ENCODE data around the gene HBEGF.

The HBEGF gene

DNA sequence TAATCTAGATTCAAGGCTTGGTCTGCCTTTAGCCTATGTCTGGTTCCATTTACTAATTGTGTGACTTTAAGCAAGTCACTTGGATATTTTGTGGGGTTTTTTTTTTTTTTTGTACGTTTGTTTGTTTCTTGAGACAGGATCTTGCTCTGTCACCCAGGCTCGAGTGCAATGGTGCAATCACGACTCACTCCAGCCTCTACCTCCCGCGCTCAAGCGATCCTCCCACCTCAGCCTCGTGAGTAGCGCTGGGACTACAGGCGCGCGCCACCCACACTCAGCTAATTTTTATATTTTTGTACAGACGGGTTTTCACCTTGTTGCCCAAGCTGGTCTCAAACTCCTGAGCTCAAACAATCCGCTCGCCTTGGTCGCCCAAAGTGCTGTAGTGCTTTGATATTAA is 42.4 kb downstream of the HBEGF start:
- Mint-ChIP-seq H3K27me3 (peaks cover 10% of the 10 kb centered on the region), H3K27ac (ENCODE audit: low read depth) (no peak overlapping the region), H3K9me3 (no peaks in the 10 kb centered on the region), H3K36me3 (ENCODE audit: insufficient read depth) (peaks cover 12% of the 10 kb centered on the region), H3K4me1 (peaks cover 20% of the 10 kb centered on the region), H3K4me3 (peak overlapping the region; percentile 92)
- no peak for DNase-seq (ENCODE audit: low spot score in 2 of 2)
- ATAC-seq (replicated peaks; ENCODE audit: extremely low read depth, poor library complexity, severe bottlenecking), result no peak

DNA sequence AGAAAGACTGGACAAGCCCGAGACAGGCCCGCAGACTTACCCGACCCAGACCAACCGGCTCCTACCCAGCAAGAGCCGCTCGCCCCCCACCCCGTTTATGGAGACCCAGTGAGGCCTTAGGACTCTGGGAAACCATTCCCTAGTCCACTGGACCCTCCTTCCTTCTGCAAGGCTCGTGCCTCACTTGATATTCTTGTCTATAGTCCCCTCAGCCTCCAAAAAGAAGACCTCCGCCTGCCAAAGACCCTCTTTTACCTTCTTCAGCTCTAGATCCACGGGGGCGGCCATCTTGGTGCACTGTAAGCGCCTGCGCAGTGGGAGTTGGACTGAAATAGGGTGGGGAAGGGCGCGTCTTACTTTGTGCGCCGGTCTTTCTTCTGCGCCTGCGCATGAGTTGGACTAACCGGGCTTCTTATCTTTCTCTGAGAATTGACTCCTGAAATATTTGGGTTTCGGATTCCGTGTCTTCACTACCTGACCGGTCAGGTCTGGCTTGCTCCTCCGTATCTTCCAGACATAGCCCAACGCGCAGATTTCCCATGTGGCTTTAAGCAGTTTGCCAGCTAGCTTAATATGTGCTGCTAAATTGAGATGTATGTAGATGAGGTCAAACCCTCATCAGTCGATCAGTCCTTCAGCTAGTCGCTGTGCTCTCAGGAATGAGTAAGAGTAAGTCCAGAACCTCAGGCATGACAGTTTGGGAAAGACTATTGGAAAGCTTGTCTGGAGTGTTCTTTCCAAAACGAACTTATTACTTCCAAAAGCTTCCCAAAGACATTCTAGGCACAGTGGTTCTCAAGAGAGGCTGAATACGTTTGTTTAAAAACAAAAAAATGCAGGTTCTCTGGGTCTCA is 43.4 kb downstream of the HBEGF start, which contains the start of gene PFDN1:
PFDN1 (minus strand) TSS at position 316 of the 854 bp plus-strand sequence; CDS start at position 288, 28 bp downstream.
- Mint-ChIP-seq H3K9me3 (no peaks in the 10 kb centered on the region), H3K27me3 (peaks cover 10% of the 10 kb centered on the region), H3K27ac (ENCODE audit: low read depth) (peak within 1 kb of the TSS; percentile 95), H3K4me1 (peaks cover 20% of the 10 kb centered on the region), H3K36me3 (ENCODE audit: insufficient read depth) (peaks cover 16% of the 10 kb centered on the region), H3K4me3 (peak within 1 kb of the TSS; percentile 92)
- peak; percentile 97 for ATAC-seq (replicated peaks; ENCODE audit: extremely low read depth, poor library complexity, severe bottlenecking)
- peak; percentile 76 to 82 for DNase-seq (ENCODE audit: low spot score in 2 of 2)

DNA sequence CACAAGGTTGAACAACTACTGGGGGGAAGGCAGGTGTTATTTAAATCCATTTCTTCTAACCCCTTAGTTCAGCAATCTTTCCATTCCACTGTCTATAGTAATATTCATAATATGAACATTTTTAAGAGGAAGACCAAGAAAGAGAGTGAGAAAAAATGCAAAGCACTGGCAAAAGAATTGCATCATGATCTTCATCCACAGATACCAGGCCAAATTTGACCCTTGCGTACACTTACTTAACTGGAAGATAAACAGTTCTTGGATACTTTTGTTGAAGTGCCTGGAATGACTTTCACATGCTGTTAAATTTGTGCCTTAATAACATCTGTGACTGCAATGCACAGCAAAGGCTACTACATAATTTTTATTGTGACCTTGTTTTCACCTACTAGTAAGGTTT is 45.3 kb downstream of the HBEGF start:
- H3K4me1 Mint-ChIP-seq, result peaks cover 33% of the 10 kb centered on the region
- no peak for ATAC-seq (replicated peaks; ENCODE audit: extremely low read depth, poor library complexity, severe bottlenecking)
- no peaks in the 10 kb centered on the region for H3K9me3 Mint-ChIP-seq
- peaks cover 4% of the 10 kb centered on the region for H3K27me3 Mint-ChIP-seq
- H3K36me3 Mint-ChIP-seq (ENCODE audit: insufficient read depth), result peaks cover 21% of the 10 kb centered on the region
- H3K27ac Mint-ChIP-seq (ENCODE audit: low read depth), result no peak overlapping the region
- no peak for DNase-seq (ENCODE audit: low spot score in 2 of 2)
- no peak overlapping the region for H3K4me3 Mint-ChIP-seq

- ATAC-seq (replicated peaks; ENCODE audit: extremely low read depth, poor library complexity, severe bottlenecking) (no peak), DNase-seq (ENCODE audit: low spot score in 2 of 2) (no peak)
- no peaks in the 10 kb centered on the region for H3K9me3 Mint-ChIP-seq
- peaks cover 44% of the 10 kb centered on the region for H3K4me1 Mint-ChIP-seq
- no peak overlapping the region for H3K27ac Mint-ChIP-seq (ENCODE audit: low read depth)
- H3K36me3 Mint-ChIP-seq (ENCODE audit: insufficient read depth), result peaks cover 24% of the 10 kb centered on the region
- H3K4me3 Mint-ChIP-seq, result no peak overlapping the region
- no peaks in the 10 kb centered on the region for H3K27me3 Mint-ChIP-seq
Measured at GRCh38 chr5:140299056-140299455, 47.3 kb downstream of the HBEGF start.

DNA sequence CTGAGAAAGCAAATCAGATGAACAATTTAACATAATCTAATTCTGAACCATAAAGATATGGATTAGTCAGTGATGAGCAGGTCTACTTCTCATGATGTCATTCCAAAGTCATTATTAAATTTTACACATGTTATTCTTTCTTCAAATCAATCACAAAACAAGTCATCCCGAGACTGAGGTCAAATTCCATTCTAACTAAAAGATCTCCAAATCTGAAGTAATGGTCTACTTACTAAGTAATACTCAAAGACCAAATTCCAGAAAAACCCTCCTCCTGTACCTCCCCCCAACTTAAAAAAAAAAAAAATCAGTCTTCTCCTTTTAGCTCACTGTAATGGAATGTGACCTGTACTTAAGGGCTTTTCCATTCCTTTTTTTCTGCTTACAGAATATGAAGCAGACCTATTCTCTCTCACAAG is 48.2 kb downstream of the HBEGF start:
- peaks cover 24% of the 10 kb centered on the region for H3K36me3 Mint-ChIP-seq (ENCODE audit: insufficient read depth)
- ATAC-seq (replicated peaks; ENCODE audit: extremely low read depth, poor library complexity, severe bottlenecking) (no peak), DNase-seq (ENCODE audit: low spot score in 2 of 2) (no peak)
- no peaks in the 10 kb centered on the region for H3K27me3 Mint-ChIP-seq
- no peak overlapping the region for H3K4me3 Mint-ChIP-seq
- peaks cover 41% of the 10 kb centered on the region for H3K4me1 Mint-ChIP-seq
- no peaks in the 10 kb centered on the region for H3K9me3 Mint-ChIP-seq
- H3K27ac Mint-ChIP-seq (ENCODE audit: low read depth), result no peak overlapping the region

GRCh38 chr5:140297283-140297682 is 49.1 kb downstream of the HBEGF start:
- Mint-ChIP-seq H3K36me3 (ENCODE audit: insufficient read depth) (peaks cover 19% of the 10 kb centered on the region), H3K9me3 (no peaks in the 10 kb centered on the region), H3K4me3 (no peak overlapping the region), H3K27ac (ENCODE audit: low read depth) (no peak overlapping the region), H3K4me1 (peaks cover 32% of the 10 kb centered on the region), H3K27me3 (no peaks in the 10 kb centered on the region)
- ATAC-seq (replicated peaks; ENCODE audit: extremely low read depth, poor library complexity, severe bottlenecking), result no peak
- DNase-seq (ENCODE audit: low spot score in 2 of 2), result no peak

- no peak for DNase-seq (ENCODE audit: low spot score in 2 of 2)
- Mint-ChIP-seq H3K9me3 (no peaks in the 10 kb centered on the region), H3K27me3 (no peaks in the 10 kb centered on the region), H3K4me3 (no peak overlapping the region), H3K27ac (ENCODE audit: low read depth) (no peak overlapping the region), H3K4me1 (peaks cover 29% of the 10 kb centered on the region), H3K36me3 (ENCODE audit: insufficient read depth) (peaks cover 19% of the 10 kb centered on the region)
- ATAC-seq (replicated peaks; ENCODE audit: extremely low read depth, poor library complexity, severe bottlenecking), result no peak
Measured at GRCh38 chr5:140296289-140296688, 50.1 kb downstream of the HBEGF start.

DNA sequence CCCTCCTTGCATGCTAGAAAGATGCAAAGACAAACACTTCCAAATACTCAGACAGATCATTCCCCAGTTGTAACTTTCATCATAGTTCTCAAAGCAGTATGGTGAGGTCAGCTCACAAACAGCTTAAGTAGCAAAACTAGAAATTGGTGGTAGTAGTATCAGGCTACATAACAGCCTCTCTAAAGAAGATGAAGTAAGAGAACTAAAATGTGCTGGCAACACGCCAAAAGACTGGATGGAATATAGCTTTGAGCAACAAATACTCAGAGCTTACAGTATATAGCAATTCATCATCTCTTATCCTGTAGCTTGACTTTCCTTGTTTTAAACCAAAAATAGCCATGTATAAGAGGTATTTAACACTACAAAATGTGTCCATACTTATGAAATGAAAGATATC is 51.0 kb downstream of the HBEGF start:
- no peak for DNase-seq (ENCODE audit: low spot score in 2 of 2)
- no peak for ATAC-seq (replicated peaks; ENCODE audit: extremely low read depth, poor library complexity, severe bottlenecking)
- Mint-ChIP-seq H3K4me3 (no peak overlapping the region), H3K36me3 (ENCODE audit: insufficient read depth) (peaks cover 18% of the 10 kb centered on the region), H3K27me3 (no peaks in the 10 kb centered on the region), H3K27ac (ENCODE audit: low read depth) (no peak overlapping the region), H3K4me1 (peaks cover 34% of the 10 kb centered on the region), H3K9me3 (no peaks in the 10 kb centered on the region)

DNA sequence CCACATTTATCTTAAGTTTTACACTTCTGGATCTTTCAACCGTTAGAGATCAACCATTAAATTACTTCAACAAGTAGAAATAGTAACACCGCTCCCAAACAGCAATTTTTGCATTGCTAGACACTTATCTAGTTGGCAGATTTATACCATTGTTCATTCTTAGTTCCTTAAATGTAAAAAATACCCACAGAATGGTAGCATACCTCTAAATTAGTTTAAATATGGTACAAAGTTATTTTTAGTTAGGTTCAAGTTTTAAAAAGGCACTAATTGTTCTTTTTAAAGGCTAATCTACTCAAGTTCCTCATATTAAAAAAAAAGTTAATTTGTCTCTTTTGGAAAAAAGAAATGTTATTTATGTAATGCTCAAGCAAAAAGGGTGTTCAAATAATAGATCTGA is 51.6 kb downstream of the HBEGF start:
- Mint-ChIP-seq H3K27ac (ENCODE audit: low read depth) (no peak overlapping the region), H3K4me3 (no peak overlapping the region), H3K27me3 (no peaks in the 10 kb centered on the region), H3K9me3 (no peaks in the 10 kb centered on the region), H3K36me3 (ENCODE audit: insufficient read depth) (peaks cover 15% of the 10 kb centered on the region), H3K4me1 (peaks cover 37% of the 10 kb centered on the region)
- DNase-seq (ENCODE audit: low spot score in 2 of 2), result no peak
- ATAC-seq (replicated peaks; ENCODE audit: extremely low read depth, poor library complexity, severe bottlenecking), result no peak

GRCh38 chr5:140293849-140294100 is 52.6 kb downstream of the HBEGF start:
- no peaks in the 10 kb centered on the region for H3K27me3 Mint-ChIP-seq
- H3K9me3 Mint-ChIP-seq, result no peaks in the 10 kb centered on the region
- ATAC-seq (replicated peaks; ENCODE audit: extremely low read depth, poor library complexity, severe bottlenecking) (no peak), DNase-seq (ENCODE audit: low spot score in 2 of 2) (no peak)
- peaks cover 12% of the 10 kb centered on the region for H3K36me3 Mint-ChIP-seq (ENCODE audit: insufficient read depth)
- H3K27ac Mint-ChIP-seq (ENCODE audit: low read depth), result no peak overlapping the region
- H3K4me1 Mint-ChIP-seq, result peaks cover 43% of the 10 kb centered on the region
- no peak overlapping the region for H3K4me3 Mint-ChIP-seq

DNA sequence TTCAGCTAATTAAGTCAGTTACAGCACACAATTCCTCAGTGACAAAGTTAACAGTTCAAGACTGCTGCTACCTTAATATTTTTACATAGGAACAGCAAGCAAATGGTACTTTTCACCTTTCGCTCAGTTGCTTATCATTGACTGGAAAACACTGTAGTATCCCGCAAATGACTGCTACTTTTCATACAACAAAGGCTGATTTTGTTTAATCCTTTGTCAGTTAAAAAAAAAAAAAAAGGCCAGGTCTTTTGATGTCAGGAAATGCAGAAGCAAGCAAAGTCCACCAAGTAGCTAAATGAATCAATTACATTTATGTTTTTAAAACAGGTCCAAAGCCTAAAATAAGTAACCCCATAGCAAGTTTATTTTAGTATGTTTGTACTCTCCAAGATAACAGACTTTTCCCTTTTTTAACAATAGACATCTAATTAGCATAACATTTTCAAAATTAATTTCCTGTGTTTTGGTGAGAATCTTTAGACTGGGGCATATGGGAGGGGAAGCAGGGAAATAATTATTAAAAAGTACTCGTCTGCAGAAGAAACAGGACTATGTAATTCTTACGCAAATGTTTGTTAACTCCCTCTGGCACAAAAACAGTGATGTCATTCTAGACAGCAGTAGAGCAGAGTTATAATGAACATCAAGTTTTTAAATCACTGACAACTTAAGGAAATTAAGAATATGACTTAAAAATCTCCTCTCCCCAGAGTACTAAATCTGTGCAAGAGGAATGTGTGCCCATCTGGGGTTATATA is 53.1 kb downstream of the HBEGF start:
- Mint-ChIP-seq H3K36me3 (ENCODE audit: insufficient read depth) (peaks cover 13% of the 10 kb centered on the region), H3K27me3 (no peaks in the 10 kb centered on the region), H3K9me3 (no peaks in the 10 kb centered on the region), H3K4me3 (no peak overlapping the region), H3K4me1 (peaks cover 45% of the 10 kb centered on the region), H3K27ac (ENCODE audit: low read depth) (no peak overlapping the region)
- ATAC-seq (replicated peaks; ENCODE audit: extremely low read depth, poor library complexity, severe bottlenecking) (no peak), DNase-seq (ENCODE audit: low spot score in 2 of 2) (no peak)

DNA sequence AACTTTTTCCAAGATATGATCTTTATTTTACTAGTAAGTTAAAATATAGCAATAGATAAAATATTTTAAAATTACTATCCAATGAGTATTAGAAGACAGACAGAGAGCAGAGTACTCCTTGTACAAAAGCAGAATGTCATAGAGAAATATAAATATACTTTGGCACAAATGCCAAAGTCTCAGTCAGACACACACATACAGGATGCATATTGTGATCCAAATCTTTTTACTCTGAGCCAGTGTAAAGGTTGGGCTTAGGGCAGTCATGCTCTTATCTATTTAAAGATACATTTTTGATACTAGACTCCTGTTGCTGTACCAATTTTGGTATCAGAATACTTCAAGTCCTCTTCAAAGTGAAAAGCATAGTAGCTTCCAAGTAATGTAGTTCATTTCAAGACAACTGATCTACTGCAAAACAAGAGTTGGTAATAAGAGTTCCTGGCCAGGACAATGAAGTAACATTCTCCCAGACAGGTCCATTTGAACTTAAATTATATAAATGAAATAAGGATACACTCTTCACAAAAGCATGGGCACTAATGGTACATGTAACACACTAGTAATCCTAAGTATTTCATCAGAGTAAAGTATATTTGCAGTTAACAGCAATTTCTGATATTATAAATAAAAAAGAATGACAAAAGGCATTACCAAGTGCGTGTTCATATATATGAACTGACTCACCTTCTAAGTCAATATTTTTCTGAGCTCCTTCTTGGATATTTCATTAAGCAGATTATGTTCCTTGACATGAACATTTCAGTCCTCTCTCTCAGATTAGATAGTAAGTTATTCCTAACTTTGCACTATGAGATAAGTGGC is 54.0 kb downstream of the HBEGF start:
- no peak overlapping the region for H3K27ac Mint-ChIP-seq (ENCODE audit: low read depth)
- DNase-seq (ENCODE audit: low spot score in 2 of 2) (no peak), ATAC-seq (replicated peaks; ENCODE audit: extremely low read depth, poor library complexity, severe bottlenecking) (no peak)
- no peaks in the 10 kb centered on the region for H3K27me3 Mint-ChIP-seq
- H3K9me3 Mint-ChIP-seq, result no peaks in the 10 kb centered on the region
- H3K4me3 Mint-ChIP-seq, result no peak overlapping the region
- H3K4me1 Mint-ChIP-seq, result peaks cover 51% of the 10 kb centered on the region
- H3K36me3 Mint-ChIP-seq (ENCODE audit: insufficient read depth), result peaks cover 9% of the 10 kb centered on the region
